PC-9 (cell line): Measurements from ENCODE around the gene SELENON.

Experiments
- CTCF ChIP-seq: fragments of 200-600 bp; sonication (generic); conservative IDR thresholded peaks from 2 replicates; pipeline ENCODE4 v1.6.1; 2017; ENCODE audit warnings: mixed run types, antibody characterized with exemption, mild to moderate bottlenecking, moderate library complexity
- EZH2 ChIP-seq: fragments of 200-600 bp; sonication (generic); IDR thresholded peaks from 2 replicates; pipeline ENCODE4 v1.8.0; 2017; ENCODE audit warnings: antibody characterized with exemption, low read depth

DNA sequence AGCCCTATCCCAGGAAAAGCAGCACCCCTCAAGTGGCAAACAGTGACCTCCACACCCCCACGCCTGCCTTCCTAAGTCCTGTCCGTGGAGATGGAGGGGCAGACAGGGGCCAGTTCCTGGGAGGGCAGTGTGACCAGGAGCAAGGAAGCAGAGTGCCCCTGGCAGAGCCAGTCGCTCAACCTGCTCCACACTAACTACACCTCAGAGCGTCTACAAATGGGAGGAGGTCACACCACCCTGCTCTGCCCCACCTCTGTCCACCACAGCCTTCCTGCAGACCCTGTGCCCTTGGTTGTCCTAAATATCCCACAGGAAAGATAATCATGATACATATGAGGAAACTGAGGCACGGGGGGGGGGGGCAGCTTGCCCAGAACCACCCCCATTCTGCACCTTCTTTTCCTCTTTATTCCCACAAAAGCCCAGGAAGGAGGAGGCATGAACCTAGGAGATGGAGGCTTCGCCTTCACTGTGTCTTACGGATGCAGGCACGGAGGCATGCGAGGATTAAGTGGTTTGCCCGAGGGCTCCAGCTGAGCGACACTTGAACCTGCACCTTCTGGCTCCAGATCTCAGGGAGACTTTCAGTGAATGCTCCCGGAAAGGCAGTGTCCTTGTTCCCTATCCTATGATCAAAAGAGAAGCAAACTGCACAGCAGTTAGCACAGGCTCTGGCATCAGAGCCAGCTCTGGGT is 42.7 kb upstream of the SELENON start:
- no peak for TF ChIP-seq CTCF
- TF ChIP-seq EZH2, result no peak
